GM23338 (cell line): ENCODE measurements around the gene AGPAT3. TPM values are rescaled to one million over a fixed set of nuclear protein-coding genes. Genes with fewer than 3 reads are reported as not detected.

ENCODE experiments used
- ATAC-seq: fragments of 200-7000 bp; cut with Tn5 transposase; 3 replicates; pipeline ENCODE4 v1.9.1; 2020
- DNase-seq: peaks from one replicate; pipeline ENCODE4 v3.0.0-alpha.2; 2015; ENCODE audit warnings: low spot score
- H2AFZ ChIP-seq: fragments of 200-600 bp; sonication (generic); 2 replicates; pipeline ENCODE4 v1.8.0; 2016; ENCODE audit warnings: antibody characterized with exemption, mild to moderate bottlenecking, moderate library complexity
- H3F3A ChIP-seq: fragments of 200-600 bp; sonication (generic); replicated peaks from 2 replicates; pipeline ENCODE4 v1.8.0; 2017; ENCODE audit warnings: antibody characterized with exemption, mixed run types, low read depth
- H3K27ac ChIP-seq: fragments of 200-600 bp; sonication (generic); 2 replicates; pipeline ENCODE4 v1.6.1; 2016; ENCODE audit warnings: low read depth
- H3K27me3 ChIP-seq: fragments of 200-600 bp; sonication (generic); 2 replicates; pipeline ENCODE4 v1.8.0; 2016; ENCODE audit warnings: mild to moderate bottlenecking, mixed run types, moderate library complexity; ENCODE audit not compliant: insufficient read depth
- H3K36me3 ChIP-seq: fragments of 200-600 bp; sonication (generic); 2 replicates; pipeline ENCODE4 v1.8.0; 2016; ENCODE audit warnings: mild to moderate bottlenecking; ENCODE audit not compliant: insufficient read depth
- H3K4me1 ChIP-seq: fragments of 200-600 bp; sonication (generic); 2 replicates; pipeline ENCODE4 v1.8.0; 2016; ENCODE audit warnings: mild to moderate bottlenecking, moderate library complexity; ENCODE audit not compliant: insufficient read depth
- H3K4me2 ChIP-seq: fragments of 200-600 bp; sonication (generic); 2 replicates; pipeline ENCODE4 v1.7.1; 2017; ENCODE audit warnings: mixed run types
- H3K4me3 ChIP-seq: fragments of 200-600 bp; sonication (generic); 2 replicates; pipeline ENCODE4 v1.6.1; 2016; ENCODE audit warnings: mixed run types
- H3K79me2 ChIP-seq: fragments of 200-600 bp; sonication (generic); replicated peaks from 2 replicates; pipeline ENCODE4 v1.8.0; 2017; ENCODE audit warnings: mild to moderate bottlenecking; ENCODE audit not compliant: insufficient read depth
- H3K9me2 ChIP-seq: fragments of 200-600 bp; sonication (generic); 2 replicates; pipeline ENCODE4 v1.8.0; 2017; ENCODE audit not compliant: insufficient read depth
- H4K20me1 ChIP-seq: fragments of 200-600 bp; sonication (generic); replicated peaks from 2 replicates; pipeline ENCODE4 v1.8.0; 2017; ENCODE audit warnings: mild to moderate bottlenecking; ENCODE audit not compliant: insufficient read depth
- H3K27ac Mint-ChIP-seq: 2 replicates; pipeline ENCODE4 v1.8.0; 2020; ENCODE audit warnings: inconsistent platforms, mild to moderate bottlenecking, moderate library complexity, mixed read lengths
- H3K27me3 Mint-ChIP-seq: 3 replicates; pipeline ENCODE4 v1.8.0; 2022; ENCODE audit warnings: low read depth, mild to moderate bottlenecking, moderate library complexity, mixed read lengths, inconsistent platforms; ENCODE audit not compliant: insufficient read depth, poor library complexity
- H3K36me3 Mint-ChIP-seq: 3 replicates; pipeline ENCODE4 v1.8.0; 2021; ENCODE audit warnings: low read depth, mild to moderate bottlenecking, inconsistent platforms, moderate library complexity, mixed read lengths
- H3K4me1 Mint-ChIP-seq: 3 replicates; pipeline ENCODE4 v1.8.0; 2020; ENCODE audit warnings: mild to moderate bottlenecking, inconsistent platforms, mixed read lengths
- H3K4me3 Mint-ChIP-seq: 3 replicates; pipeline ENCODE4 v1.8.0; 2021; ENCODE audit warnings: moderate library complexity, mild to moderate bottlenecking, inconsistent platforms, mixed read lengths
- H3K9me3 Mint-ChIP-seq: 3 replicates; pipeline ENCODE4 v1.8.0; 2020; ENCODE audit warnings: moderate library complexity, mild to moderate bottlenecking, inconsistent platforms, mixed read lengths
- CREB1 ChIP-seq: fragments of 250-450 bp; sonication (Bioruptor Pico); IDR thresholded peaks from 2 replicates; pipeline ENCODE4 v1.5.0; 2020; ENCODE audit warnings: low read depth, mild to moderate bottlenecking, moderate library complexity
- CTCF ChIP-seq, 2 experiments: fragments of 200-600 bp in 1 of 2; sonication (generic) in 1 of 2; conservative IDR thresholded peaks; 2 replicates each; pipeline versions ENCODE4 v1.5.1 to v1.6.1; 2016 to 2017; ENCODE audit warnings: antibody characterized with exemption in 2 of 2, low read depth in 2 of 2, mild to moderate bottlenecking in 2 of 2, moderate library complexity in 1 of 2
- ETS1 ChIP-seq: IDR thresholded peaks from 2 replicates; pipeline ENCODE4 v1.6.1; 2016; ENCODE audit warnings: antibody characterized with exemption
- EZH2 ChIP-seq: fragments of 200-600 bp; sonication (generic); IDR thresholded peaks from one replicate; pipeline ENCODE4 v1.8.0; 2017; ENCODE audit warnings: antibody characterized with exemption, mild to moderate bottlenecking, low read depth; ENCODE audit not compliant: unreplicated experiment
- EZH2phosphoT487 ChIP-seq: fragments of 200-600 bp; sonication (generic); IDR thresholded peaks from one replicate; pipeline ENCODE4 v1.8.1; 2018; ENCODE audit warnings: antibody characterized with exemption; ENCODE audit not compliant: unreplicated experiment
- JUNB ChIP-seq: IDR thresholded peaks from one replicate; pipeline ENCODE4 v1.6.1; 2016; ENCODE audit warnings: antibody characterized with exemption; ENCODE audit not compliant: unreplicated experiment
- NANOG ChIP-seq: IDR thresholded peaks from 2 replicates; pipeline ENCODE4 v1.6.1; 2016; ENCODE audit warnings: antibody characterized with exemption, borderline replicate concordance
- POLR2AphosphoS5 ChIP-seq: IDR thresholded peaks from 2 replicates; pipeline ENCODE4 v1.6.1; 2016; ENCODE audit warnings: antibody characterized with exemption, low read depth
- REST ChIP-seq: IDR thresholded peaks from one replicate; pipeline ENCODE4 v1.6.1; 2018; ENCODE audit warnings: antibody characterized with exemption; ENCODE audit not compliant: unreplicated experiment
- ZNF114 ChIP-seq: fragments of 250-450 bp; sonication (Bioruptor Pico); IDR thresholded peaks from 2 replicates; pipeline ENCODE4 v1.5.0; 2020; ENCODE audit warnings: mild to moderate bottlenecking, moderate library complexity
- ZNF462 ChIP-seq: fragments of 250-450 bp; sonication (Bioruptor Pico); IDR thresholded peaks from 2 replicates; pipeline ENCODE4 v1.5.0; 2020; ENCODE audit warnings: mild to moderate bottlenecking, moderate library complexity
- polyA plus RNA-seq: library from polyadenylated mRNA; unstranded; fragments of >200 nt; fragmentation: Nextera tagmentation; extraction: Ambion mirVana; gene quantifications from 2 replicates; pipeline ENCODE4 v1.2.1, GENCODE V29; 2016
- total RNA-seq: library from RNA; depleted of rRNA; stranded (reverse); fragments of >200 nt; shearing (Covaris generic); gene quantifications from 2 replicates; pipeline ENCODE4 v1.2.3, GENCODE V29; 2014

The AGPAT3 gene
- total and polyA plus RNA-seq, 2 experiments from 2014 or later: 2.1 to 6.1 TPM

GRCh38 chr21:43892984-43893535 is 28.0 kb downstream of the AGPAT3 start (continued):
- TF ChIP-seq REST (no peak), ETS1 (no peak), CTCF (conservative IDR thresholded peaks at IDR 0.05; ENCODE audit: low read depth in 2 of 2) (no peak), JUNB (no peak), POLR2AphosphoS5 (no peak), EZH2phosphoT487 (no peak), CREB1 (CRISPR knock-in tag) (no peak), EZH2 (no peak), NANOG (no peak), ZNF114 (CRISPR knock-in tag) (no peak)

GRCh38 chr21:43893536-43894205 is 28.6 kb downstream of the AGPAT3 start:
- Histone ChIP-seq H4K20me1 (no peaks in the 10 kb centered on the region), H3K4me1 (peaks cover 7% of the 10 kb centered on the region), H3F3A (no peaks in the 10 kb centered on the region), H3K4me2 (no peak overlapping the region), H3K9me2 (no peaks in the 10 kb centered on the region), H3K36me3 (peaks cover 4% of the 10 kb centered on the region; the same call in 1 of the 2 replicates), H3K4me3 (no peak overlapping the region), H2AFZ (no peak overlapping the region), H3K27me3 (no peaks in the 10 kb centered on the region), H3K79me2 (no peaks in the 10 kb centered on the region), H3K27ac (no peak overlapping the region)
- Mint-ChIP-seq H3K27me3 (no peaks in the 10 kb centered on the region), H3K9me3 (peaks cover 14% of the 10 kb centered on the region), H3K27ac (no peak overlapping the region), H3K36me3 (peaks cover 8% of the 10 kb centered on the region), H3K4me3 (no peak overlapping the region), H3K4me1 (peaks cover 11% of the 10 kb centered on the region)
- DNase-seq (no peak), ATAC-seq (no peak)
- no peak for TF ChIP-seq ZNF462 (CRISPR knock-in tag)
